Measurements from ENCODE around the gene B4GALT5. TPM values are rescaled to one million over a fixed set of nuclear protein-coding genes. Genes with fewer than 3 reads are reported as not detected.

Gene B4GALT5
- total RNA-seq, 1 experiment from 2014 or later: 31.5 TPM

DNA sequence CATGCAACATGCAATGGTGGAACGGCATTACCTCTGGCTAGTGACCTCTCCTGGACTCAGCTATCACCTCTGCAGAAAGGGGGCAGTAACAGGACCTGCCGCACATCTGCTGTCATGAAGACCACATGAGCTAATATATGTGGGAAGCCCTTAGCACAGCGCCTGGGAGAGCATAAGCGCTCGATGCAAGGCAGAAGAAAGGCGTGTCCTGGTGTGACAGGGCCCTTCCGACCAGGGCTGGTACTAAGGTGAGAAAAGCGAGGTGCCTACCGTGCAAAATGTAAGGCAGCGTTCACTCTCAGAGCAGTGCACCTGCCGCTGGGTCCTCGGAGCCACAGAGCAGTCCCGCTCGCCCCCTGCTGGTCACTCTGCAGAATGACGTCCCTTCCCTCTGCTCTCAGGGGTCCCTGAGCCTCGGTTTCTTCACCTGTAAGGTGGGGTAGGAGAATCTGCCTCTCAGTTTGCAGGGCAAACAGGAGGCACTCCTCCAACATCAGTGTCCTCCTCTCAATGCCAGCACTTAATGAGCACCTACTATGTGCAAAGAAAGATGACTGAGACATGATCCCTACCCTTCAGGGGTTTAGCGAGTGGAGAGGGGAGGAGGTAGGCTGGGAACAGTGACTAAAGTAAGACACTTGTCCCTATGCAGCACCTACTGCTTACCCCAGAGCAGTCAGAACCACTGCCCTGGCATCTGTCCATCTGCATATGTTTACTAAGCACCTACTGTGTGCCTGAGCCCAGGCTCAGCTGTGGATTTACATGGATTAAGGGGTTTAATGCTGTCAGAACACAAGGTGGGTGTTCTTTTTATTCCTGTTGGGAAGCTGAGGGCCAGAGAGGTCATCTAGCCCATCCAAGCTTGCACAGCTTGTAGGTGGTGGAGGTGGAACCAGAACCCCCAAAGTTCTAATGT lies 104.7 kb downstream of the B4GALT5 start:
- DNase-seq (ENCODE audit: low read depth): peak; percentile 29

DNA sequence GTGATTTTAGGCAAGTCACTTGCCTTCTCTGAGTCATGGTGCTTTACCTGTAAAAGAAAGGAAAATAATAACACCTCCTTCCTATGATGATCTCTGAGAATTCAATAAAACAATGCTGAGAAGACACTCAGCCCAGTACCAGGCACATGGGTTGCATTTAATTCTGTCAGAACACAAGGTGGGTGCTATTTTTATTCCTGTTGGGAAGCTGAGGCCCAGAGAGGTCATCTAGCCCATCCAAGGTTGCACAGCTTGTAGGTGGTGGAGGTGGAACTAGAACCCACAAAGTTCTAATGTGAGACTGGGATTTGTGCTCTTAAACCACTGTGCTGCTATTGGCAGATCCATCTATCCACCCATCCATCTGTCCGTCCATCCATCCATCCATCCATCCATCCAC lies 106.1 kb downstream of the B4GALT5 start:
- DNase-seq (ENCODE audit: low read depth): no peak

GRCh38 chr20:49603209-49603627 lies 110.5 kb downstream of the B4GALT5 start:
- peak; percentile 46 for DNase-seq (ENCODE audit: low read depth)

GRCh38 chr20:49602345-49603208 lies 111.1 kb downstream of the B4GALT5 start:
- no peak for DNase-seq (ENCODE audit: low read depth)

DNA sequence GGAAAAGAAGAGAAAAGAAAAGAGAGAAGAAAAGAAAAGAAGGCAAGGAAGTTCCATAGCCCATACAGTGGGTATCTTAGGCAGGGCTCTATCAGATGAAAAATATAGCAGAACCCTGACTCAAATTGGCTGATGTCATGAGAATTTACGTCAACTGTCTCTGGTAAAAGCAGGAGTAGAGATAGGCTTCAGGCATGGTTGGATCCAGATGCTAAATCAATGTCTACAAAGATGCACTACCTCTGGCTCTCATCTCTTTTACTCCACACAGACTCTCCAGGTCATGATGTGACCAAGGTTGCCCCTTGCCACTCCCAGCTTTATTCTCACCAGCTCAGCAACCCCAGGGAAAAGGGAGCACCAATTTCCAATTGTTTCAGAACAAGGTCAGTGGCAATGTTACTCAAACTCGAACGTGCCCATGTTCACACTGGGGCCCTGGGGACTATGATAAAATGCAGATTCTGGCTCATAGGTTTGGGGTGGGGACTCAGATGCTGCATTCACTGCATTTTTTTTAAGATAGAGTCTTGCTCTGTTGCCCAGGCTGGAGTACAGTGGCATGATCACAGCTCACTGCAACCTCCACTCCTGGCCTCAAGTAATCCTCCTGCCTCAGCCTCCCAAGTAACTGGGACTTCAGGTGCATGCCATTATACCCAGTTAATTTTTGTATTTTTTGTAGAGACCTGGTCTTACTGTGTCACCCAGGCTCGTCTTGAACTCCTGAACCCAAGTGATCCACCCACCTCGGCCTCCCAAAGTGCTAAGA lies 112.3 kb downstream of the B4GALT5 start:
- no peak for DNase-seq (ENCODE audit: low read depth)

DNA sequence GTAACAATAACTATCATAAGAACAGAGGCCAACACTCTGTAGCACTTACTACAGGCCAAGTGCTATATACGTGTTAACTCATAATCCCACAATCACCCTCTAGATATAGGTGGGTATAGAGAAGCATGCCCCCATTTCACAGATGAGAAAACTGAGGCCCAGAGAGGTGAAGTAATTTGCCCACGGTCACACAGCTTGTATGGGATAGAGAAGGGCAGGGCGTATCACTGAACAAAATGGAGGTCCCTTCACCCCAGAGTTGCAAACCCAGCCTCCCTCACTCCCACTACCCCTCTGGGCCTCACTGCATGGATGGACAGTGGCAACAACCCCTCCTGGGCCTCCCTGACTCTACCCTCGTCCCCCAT lies 113.9 kb downstream of the B4GALT5 start:
- no peak for DNase-seq (ENCODE audit: low read depth)

- no peak for DNase-seq (ENCODE audit: low read depth)
These were observed 115.8 kb downstream of the B4GALT5 start for GRCh38 chr20:49597825-49598395.

DNA sequence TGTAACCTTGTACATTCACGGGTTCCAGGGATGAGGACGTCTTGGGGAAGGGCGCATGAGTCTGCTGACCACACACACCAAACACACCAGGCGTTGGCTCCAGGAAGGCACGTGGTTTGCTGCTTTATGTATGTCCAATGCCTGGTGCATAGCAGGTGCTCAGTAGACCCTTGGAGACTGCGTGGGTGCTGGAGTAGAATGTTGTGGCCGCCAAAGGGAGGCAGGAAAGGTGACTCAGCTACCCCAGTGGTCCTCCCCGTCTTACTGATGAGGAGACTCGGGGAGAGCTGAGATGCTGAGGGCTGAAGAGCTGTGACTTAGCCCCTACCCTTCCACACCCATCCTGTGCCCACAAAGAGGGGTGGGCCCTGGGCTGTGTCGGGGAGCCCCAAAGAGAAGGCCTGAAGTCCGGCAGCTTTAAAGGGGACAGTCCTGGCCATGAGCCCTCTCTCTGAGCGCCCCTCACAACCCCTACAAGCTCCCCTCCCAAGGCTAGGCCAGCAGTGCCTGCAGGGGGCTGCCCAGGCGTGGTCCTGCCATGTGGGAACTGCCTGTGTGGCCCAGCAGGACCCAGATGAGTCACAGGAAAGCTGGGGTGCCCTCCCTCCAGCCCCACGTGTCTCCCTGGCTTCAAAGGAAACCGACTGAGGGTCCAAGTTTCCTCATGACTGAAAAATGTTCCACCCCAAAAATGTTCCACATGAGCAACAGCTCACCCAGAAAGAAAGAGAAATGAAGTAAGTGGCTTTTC lies 117.7 kb downstream of the B4GALT5 start:
- DNase-seq (ENCODE audit: low read depth): peak; percentile 93

- no peak for DNase-seq (ENCODE audit: low read depth)
These were observed 118.3 kb downstream of the B4GALT5 start for GRCh38 chr20:49595346-49595745.

- DNase-seq (ENCODE audit: low read depth): no peak
These were observed 118.8 kb downstream of the B4GALT5 start for GRCh38 chr20:49594931-49595315.

- DNase-seq (ENCODE audit: low read depth): peak; percentile 94
These were observed 119.3 kb downstream of the B4GALT5 start for GRCh38 chr20:49594143-49594930.

- DNase-seq (ENCODE audit: low read depth): no peak
These were observed 120.1 kb downstream of the B4GALT5 start for GRCh38 chr20:49593466-49594142.

- no peak for DNase-seq (ENCODE audit: low read depth)
These were observed 121.6 kb downstream of the B4GALT5 start for GRCh38 chr20:49592120-49592519.

DNA sequence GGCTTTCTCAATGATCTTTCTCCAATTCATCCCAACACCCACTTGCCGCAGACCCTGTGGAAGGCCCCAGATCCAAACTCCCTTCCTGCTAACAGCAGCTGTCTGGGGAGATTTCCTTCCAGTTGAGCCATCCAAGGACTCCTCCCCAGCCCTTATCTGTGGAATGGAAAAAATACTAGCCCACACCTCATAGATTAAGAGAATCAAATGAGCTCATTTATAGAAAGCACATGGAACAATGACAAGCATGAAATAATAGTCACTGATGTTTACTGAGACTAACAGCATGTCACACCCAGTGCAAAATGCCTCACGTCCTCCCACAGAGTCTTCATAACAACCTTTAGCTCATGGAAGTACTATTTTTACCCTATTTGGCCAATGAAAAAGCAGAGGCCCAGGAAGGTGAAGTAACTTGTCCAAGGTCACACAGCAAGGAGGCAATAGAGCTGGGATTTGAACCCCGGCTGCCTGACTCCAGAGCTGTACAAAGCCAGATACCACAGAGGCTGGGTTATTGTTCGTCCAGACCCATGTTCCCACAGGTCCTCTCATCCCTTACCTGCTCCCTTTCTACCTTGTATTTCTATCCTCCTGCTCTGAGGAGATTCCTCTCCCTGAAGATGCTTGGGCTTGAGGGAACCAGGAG lies 122.3 kb downstream of the B4GALT5 start:
- no peak for DNase-seq (ENCODE audit: low read depth)

- DNase-seq (ENCODE audit: low read depth): no peak
These were observed 123.3 kb downstream of the B4GALT5 start for GRCh38 chr20:49590163-49591017.

DNA sequence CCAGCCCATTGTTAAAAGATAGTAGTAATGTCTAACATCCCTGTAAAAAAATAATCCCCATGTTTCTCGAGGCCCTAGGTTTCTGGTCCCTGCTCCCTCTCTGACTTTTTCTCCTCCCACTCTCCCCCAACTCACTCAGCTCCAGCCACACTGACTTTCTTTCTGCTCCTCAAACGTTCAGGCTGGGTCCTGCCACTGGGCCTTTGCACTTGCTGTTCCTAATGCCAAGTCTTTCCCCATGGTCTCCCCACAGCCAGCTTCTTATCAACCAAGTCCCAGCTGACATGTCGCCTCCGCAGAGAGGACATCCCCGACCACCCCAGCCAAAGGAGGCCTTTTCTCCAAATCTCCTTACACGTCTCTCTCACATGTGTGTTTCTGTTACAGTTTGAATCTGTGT lies 123.9 kb downstream of the B4GALT5 start:
- DNase-seq (ENCODE audit: low read depth): no peak

DNA sequence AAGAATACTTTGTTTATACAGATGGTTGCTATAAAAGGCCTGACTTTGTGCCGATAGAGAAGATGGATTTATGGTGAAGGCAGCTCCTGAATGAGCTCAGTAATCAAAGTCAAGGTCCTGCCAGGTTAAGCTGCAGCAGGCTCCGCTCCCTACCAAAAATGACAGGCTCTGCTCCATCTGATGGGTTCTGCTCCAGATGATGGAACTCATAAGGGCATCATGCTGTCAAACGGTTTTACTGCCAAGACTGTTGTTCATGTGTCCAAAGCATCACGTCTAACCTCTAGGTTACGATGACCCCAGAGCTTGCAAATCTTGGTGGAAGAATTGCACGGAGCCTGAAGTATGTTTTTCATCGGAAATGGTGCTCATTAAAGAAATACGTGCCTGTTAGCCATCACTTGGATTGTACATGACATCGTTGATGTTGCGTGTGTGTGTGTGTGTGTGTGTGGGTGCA lies 126.5 kb downstream of the B4GALT5 start:
- no peak for DNase-seq (ENCODE audit: low read depth)
